ENCODE results near the gene ENPP3.

DNA sequence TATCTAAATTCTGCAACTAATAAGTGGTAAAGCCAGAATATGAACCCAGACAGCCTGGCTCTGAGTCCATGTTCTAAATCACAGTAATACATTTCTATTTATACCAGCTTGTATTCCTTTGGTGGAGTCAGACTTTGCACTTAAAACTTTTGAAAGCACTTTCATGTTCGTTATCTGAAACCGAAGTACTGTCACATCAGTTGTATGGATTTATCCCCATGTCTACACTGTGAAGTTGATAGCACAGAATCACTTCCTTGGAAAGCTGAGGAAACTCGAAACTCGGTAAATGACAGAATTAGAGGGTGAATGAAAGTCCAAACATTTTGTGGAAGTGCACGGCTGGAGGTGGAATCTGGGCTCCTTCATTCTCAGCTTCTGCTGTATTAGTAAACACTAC, 102.0 kb downstream of the ENPP3 start:
- TF ChIP-seq ZBTB7A (IDR thresholded peaks at IDR 0.05; ENCODE audit: borderline replicate concordance, control insufficient read depth, low read depth, low read length) = no peak
- TF ChIP-seq BDP1 (IDR thresholded peaks at IDR 0.05; ENCODE audit: insufficient read depth, insufficient read length) = no peak
- no peak for TF ChIP-seq IRF2 (CRISPR knock-in tag; IDR thresholded peaks at IDR 0.05)
- TF ChIP-seq PHF8 (IDR thresholded peaks at IDR 0.05; ENCODE audit: borderline replicate concordance, low read length) = no peak
- no peak for TF ChIP-seq ZNF3 (CRISPR knock-in tag; IDR thresholded peaks at IDR 0.05)
- TF ChIP-seq HDAC2 (IDR thresholded peaks at IDR 0.05) = no peak
- TF ChIP-seq CHCHD3 (CRISPR knock-in tag; IDR thresholded peaks at IDR 0.05) = no peak
- TF ChIP-seq MYC (IDR thresholded peaks at IDR 0.05; ENCODE audit: low read depth, low read length) = no peak
- no peak for TF ChIP-seq MYC (CRISPR knock-in tag; IDR thresholded peaks at IDR 0.05; ENCODE audit: borderline replicate concordance, low read depth)
- TF ChIP-seq TAF1 (IDR thresholded peaks at IDR 0.05; ENCODE audit: control insufficient read depth, extremely low read depth, insufficient read depth, low read length, severe bottlenecking) = no peak
- no peak for TF ChIP-seq IFI16 (CRISPR knock-in tag; IDR thresholded peaks at IDR 0.05)
- TF ChIP-seq, protein P1, sequence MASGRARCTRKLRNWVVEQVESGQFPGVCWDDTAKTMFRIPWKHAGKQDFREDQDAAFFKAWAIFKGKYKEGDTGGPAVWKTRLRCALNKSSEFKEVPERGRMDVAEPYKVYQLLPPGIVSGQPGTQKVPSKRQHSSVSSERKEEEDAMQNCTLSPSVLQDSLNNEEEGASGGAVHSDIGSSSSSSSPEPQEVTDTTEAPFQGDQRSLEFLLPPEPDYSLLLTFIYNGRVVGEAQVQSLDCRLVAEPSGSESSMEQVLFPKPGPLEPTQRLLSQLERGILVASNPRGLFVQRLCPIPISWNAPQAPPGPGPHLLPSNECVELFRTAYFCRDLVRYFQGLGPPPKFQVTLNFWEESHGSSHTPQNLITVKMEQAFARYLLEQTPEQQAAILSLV (tag; IDR thresholded peaks at IDR 0.05) = no peak
- no peak for TF ChIP-seq NFYB (IDR thresholded peaks at IDR 0.05; ENCODE audit: extremely low read depth, insufficient read length)
- TF ChIP-seq, protein P2, sequence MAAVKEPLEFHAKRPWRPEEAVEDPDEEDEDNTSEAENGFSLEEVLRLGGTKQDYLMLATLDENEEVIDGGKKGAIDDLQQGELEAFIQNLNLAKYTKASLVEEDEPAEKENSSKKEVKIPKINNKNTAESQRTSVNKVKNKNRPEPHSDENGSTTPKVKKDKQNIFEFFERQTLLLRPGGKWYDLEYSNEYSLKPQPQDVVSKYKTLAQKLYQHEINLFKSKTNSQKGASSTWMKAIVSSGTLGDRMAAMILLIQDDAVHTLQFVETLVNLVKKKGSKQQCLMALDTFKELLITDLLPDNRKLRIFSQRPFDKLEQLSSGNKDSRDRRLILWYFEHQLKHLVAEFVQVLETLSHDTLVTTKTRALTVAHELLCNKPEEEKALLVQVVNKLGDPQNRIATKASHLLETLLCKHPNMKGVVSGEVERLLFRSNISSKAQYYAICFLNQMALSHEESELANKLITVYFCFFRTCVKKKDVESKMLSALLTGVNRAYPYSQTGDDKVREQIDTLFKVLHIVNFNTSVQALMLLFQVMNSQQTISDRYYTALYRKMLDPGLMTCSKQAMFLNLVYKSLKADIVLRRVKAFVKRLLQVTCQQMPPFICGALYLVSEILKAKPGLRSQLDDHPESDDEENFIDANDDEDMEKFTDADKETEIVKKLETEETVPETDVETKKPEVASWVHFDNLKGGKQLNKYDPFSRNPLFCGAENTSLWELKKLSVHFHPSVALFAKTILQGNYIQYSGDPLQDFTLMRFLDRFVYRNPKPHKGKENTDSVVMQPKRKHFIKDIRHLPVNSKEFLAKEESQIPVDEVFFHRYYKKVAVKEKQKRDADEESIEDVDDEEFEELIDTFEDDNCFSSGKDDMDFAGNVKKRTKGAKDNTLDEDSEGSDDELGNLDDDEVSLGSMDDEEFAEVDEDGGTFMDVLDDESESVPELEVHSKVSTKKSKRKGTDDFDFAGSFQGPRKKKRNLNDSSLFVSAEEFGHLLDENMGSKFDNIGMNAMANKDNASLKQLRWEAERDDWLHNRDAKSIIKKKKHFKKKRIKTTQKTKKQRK (IDR thresholded peaks at IDR 0.05; ENCODE audit: borderline replicate concordance, low read depth, low read length) = no peak
